Measurements from ENCODE around the gene GYPB. TPM values are rescaled to one million over a fixed set of nuclear protein-coding genes. Genes with fewer than 3 reads are reported as not detected.
"Not testable (repeated sequence)": the region's sequence is repeated elsewhere in the genome, so short reads cannot be mapped to it uniquely, and the experiment has no call there.

The GYPB gene
- polyA plus RNA-seq, 1 of the 3 experiments (the other 2 are of a cell fraction) = not detected

DNA sequence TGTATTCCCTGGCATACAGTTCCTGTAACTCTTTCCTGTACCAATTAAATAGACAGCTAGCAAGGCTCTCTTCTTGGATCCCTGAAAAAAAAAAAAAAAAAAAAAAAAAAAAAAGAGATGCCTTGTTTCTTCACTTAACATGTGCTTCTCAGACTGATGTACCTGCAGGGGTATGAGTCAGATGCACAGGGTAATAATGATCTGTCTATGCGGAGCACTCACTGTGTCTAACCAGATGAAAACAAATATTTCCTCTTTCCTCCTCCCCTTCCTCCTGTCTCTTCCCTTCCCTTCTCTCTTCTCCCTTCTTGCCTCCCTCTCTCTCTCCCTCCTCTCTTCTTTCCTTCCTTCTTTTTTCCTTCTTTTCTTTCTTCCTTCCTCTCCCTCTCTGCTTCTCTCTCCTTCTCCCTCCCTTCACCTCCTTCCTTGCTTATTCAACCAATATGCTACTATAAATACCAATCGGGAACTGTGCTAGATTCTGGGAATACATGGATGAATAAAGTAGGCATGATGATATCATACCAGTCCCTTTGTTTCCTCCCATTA, 3.0 kb downstream of the GYPB start:
- H3K4me1 ChIP-seq (ENCODE audit: control insufficient read depth in 1 of 2, insufficient read depth in 2 of 2, low read depth in 1 of 2, low read length in 1 of 2); H3K27me3 ChIP-seq (ENCODE audit: insufficient read depth); DNase-seq; H2AFZ ChIP-seq (ENCODE audit: low read depth); CTCF ChIA-PET; H3K9me3 ChIP-seq; H3K4me2 ChIP-seq; H3F3A ChIP-seq (replicated peaks; ENCODE audit: insufficient read depth); H3K27ac ChIP-seq (ENCODE audit: low read depth in 2 of 2, low read length in 1 of 2); H3K9ac ChIP-seq; H4K20me1 ChIP-seq (ENCODE audit: insufficient read depth); H3K79me2 ChIP-seq (ENCODE audit: insufficient read depth); H3K36me3 ChIP-seq (replicated peaks in 1 of 2; ENCODE audit: control insufficient read depth in 1 of 2, insufficient read depth in 2 of 2, low read length in 1 of 2); POLR2A ChIA-PET; H3K9me2 ChIP-seq; H3K4me3 ChIP-seq (ENCODE audit: low read depth in 2 of 2, low read length in 1 of 2): not testable (repeated sequence)
- WGBS (ENCODE audit: low lambda C conversion rate) = 8% methylated on average over 2 of the region's 2 CpGs

DNA sequence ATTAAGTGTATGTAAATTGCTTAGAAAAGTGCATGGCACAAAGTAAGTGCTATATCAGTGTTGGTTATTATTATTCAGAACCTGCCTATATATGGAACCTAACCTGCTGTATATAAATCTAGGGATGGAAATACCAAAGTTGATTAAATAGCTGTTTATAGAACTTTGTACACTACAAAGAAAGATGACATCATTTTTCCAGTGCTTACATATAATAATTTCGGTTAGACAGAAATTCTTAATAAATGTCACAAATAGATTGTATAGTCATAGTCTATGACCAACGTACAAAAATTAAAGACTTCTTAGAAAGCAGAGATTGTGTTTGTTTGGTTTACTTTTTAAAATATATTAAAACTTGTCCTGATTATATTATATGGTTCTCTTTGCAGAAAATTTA, 4.4 kb downstream of the GYPB start:
- H3K4me3 ChIP-seq (ENCODE audit: low read depth in 2 of 2, low read length in 1 of 2) = no peak overlapping the region
- WGBS (ENCODE audit: low lambda C conversion rate) = 18% methylated on average over 2 of the region's 2 CpGs
- POLR2A ChIA-PET = no interaction called here
- no peaks in the 10 kb centered on the region for H3K4me1 ChIP-seq (ENCODE audit: control insufficient read depth in 1 of 2, insufficient read depth in 2 of 2, low read depth in 1 of 2, low read length in 1 of 2)
- no peaks in the 10 kb centered on the region for H3F3A ChIP-seq (replicated peaks; ENCODE audit: insufficient read depth)
- H3K27ac ChIP-seq (ENCODE audit: low read depth in 2 of 2, low read length in 1 of 2) = no peak overlapping the region
- no peaks in the 10 kb centered on the region for H3K36me3 ChIP-seq (replicated peaks in 1 of 2; ENCODE audit: control insufficient read depth in 1 of 2, insufficient read depth in 2 of 2, low read length in 1 of 2)
- H2AFZ ChIP-seq (ENCODE audit: low read depth) = no peak overlapping the region
- TF ChIP-seq NFIC (IDR thresholded peaks at IDR 0.05; ENCODE audit: borderline replicate concordance) (no peak), MAX (IDR thresholded peaks at IDR 0.05; ENCODE audit: low read depth) (no peak), SIN3A (IDR thresholded peaks at IDR 0.05; ENCODE audit: borderline replicate concordance, low read depth, low read length) (no peak), IRF3 (IDR thresholded peaks at IDR 0.05; ENCODE audit: low read depth, low read length) (no peak), YY1 (IDR thresholded peaks at IDR 0.05; ENCODE audit: low read depth) (no peak), CHD2 (IDR thresholded peaks at IDR 0.05; ENCODE audit: low read length, partially characterized antibody) (no peak), TEAD4 (IDR thresholded peaks at IDR 0.05; ENCODE audit: borderline replicate concordance, insufficient read depth) (no peak), RAD21 (IDR thresholded peaks at IDR 0.05; ENCODE audit: low read length) (no peak), ZBTB33 (IDR thresholded peaks at IDR 0.05; ENCODE audit: borderline replicate concordance, low read depth) (no peak), EP300 (IDR thresholded peaks at IDR 0.05; ENCODE audit: borderline replicate concordance in 1 of 2, low read depth in 1 of 2, low read length in 1 of 2) (no peak), POLR2AphosphoS5 (IDR thresholded peaks at IDR 0.05; ENCODE audit: low read depth, low read length) (no peak), RFX5 (IDR thresholded peaks at IDR 0.05; ENCODE audit: low read length) (no peak), EZH2phosphoT487 (IDR thresholded peaks at IDR 0.05; ENCODE audit: borderline replicate concordance, low read depth) (no peak)
- TF ChIP-seq, protein P1, sequence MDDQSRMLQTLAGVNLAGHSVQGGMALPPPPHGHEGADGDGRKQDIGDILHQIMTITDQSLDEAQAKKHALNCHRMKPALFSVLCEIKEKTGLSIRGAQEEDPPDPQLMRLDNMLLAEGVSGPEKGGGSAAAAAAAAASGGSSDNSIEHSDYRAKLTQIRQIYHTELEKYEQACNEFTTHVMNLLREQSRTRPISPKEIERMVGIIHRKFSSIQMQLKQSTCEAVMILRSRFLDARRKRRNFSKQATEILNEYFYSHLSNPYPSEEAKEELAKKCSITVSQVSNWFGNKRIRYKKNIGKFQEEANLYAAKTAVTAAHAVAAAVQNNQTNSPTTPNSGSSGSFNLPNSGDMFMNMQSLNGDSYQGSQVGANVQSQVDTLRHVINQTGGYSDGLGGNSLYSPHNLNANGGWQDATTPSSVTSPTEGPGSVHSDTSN (IDR thresholded peaks at IDR 0.05) = no peak
- no peaks in the 10 kb centered on the region for H3K79me2 ChIP-seq (ENCODE audit: insufficient read depth)
- CTCF ChIA-PET = no interaction called here
- no peak overlapping the region for H3K4me2 ChIP-seq
- H3K27me3 ChIP-seq (ENCODE audit: insufficient read depth) = no peaks in the 10 kb centered on the region
- no peaks in the 10 kb centered on the region for H3K9me3 ChIP-seq
- no peaks in the 10 kb centered on the region for H3K9me2 ChIP-seq
- no peak overlapping the region for H3K9ac ChIP-seq
- no peak for DNase-seq
- H4K20me1 ChIP-seq (ENCODE audit: insufficient read depth) = no peaks in the 10 kb centered on the region

GRCh38 chr4:144008602-144009001, 10.6 kb downstream of the GYPB start:
- H3K4me3 ChIP-seq (ENCODE audit: low read depth in 2 of 2, low read length in 1 of 2); POLR2A ChIA-PET; CTCF ChIA-PET; DNase-seq; H3K4me1 ChIP-seq (ENCODE audit: control insufficient read depth in 1 of 2, insufficient read depth in 2 of 2, low read depth in 1 of 2, low read length in 1 of 2); H3K36me3 ChIP-seq (replicated peaks in 1 of 2; ENCODE audit: control insufficient read depth in 1 of 2, insufficient read depth in 2 of 2, low read length in 1 of 2); H4K20me1 ChIP-seq (ENCODE audit: insufficient read depth); H3K27ac ChIP-seq (ENCODE audit: low read depth in 2 of 2, low read length in 1 of 2); H2AFZ ChIP-seq (ENCODE audit: low read depth); H3K4me2 ChIP-seq; H3K9ac ChIP-seq; H3K9me3 ChIP-seq; H3K79me2 ChIP-seq (ENCODE audit: insufficient read depth); H3K9me2 ChIP-seq; H3K27me3 ChIP-seq (ENCODE audit: insufficient read depth); H3F3A ChIP-seq (replicated peaks; ENCODE audit: insufficient read depth): not testable (repeated sequence)
- WGBS (ENCODE audit: low lambda C conversion rate) = 49% methylated on average over 3 of the region's 3 CpGs

GRCh38 chr4:144007960-144008359, 11.2 kb downstream of the GYPB start:
- H4K20me1 ChIP-seq (ENCODE audit: insufficient read depth); H3K4me2 ChIP-seq; H3K4me3 ChIP-seq (ENCODE audit: low read depth in 2 of 2, low read length in 1 of 2); H3K27ac ChIP-seq (ENCODE audit: low read depth in 2 of 2, low read length in 1 of 2); H2AFZ ChIP-seq (ENCODE audit: low read depth); H3K9ac ChIP-seq; H3K9me2 ChIP-seq; H3K79me2 ChIP-seq (ENCODE audit: insufficient read depth); H3K36me3 ChIP-seq (replicated peaks in 1 of 2; ENCODE audit: control insufficient read depth in 1 of 2, insufficient read depth in 2 of 2, low read length in 1 of 2); DNase-seq; H3K4me1 ChIP-seq (ENCODE audit: control insufficient read depth in 1 of 2, insufficient read depth in 2 of 2, low read depth in 1 of 2, low read length in 1 of 2); H3K9me3 ChIP-seq; CTCF ChIA-PET; H3K27me3 ChIP-seq (ENCODE audit: insufficient read depth); H3F3A ChIP-seq (replicated peaks; ENCODE audit: insufficient read depth); POLR2A ChIA-PET: not testable (repeated sequence)
- WGBS (ENCODE audit: low lambda C conversion rate) = 46% methylated on average over 1 of the region's 1 CpG

Data from SK-N-SH (cell line).